ENCODE results near the gene MED12L. TPM values are rescaled to one million over a fixed set of nuclear protein-coding genes. Genes with fewer than 3 reads are reported as not detected.

The MED12L gene
- total and polyA plus RNA-seq, 4 experiments from 2014 or later: 0.35 to 0.78 TPM; not detected in 2

- ChIA-PET CTCF (ENCODE audit: partially characterized antibody) (interaction anchor here (0.8 to 8.2 kb wide), 13 partner anchors 8 to 619 kb away, joined by 3 to 59 read pairs (median 4); partner anchors contain the start of genes ERICH6, P2RY14 and SIAH2), POLR2A (ENCODE audit: partially characterized antibody) (no interaction called here)
- Mint-ChIP-seq H3K27ac (no peak overlapping the region), H3K4me3 (no peak overlapping the region), H3K36me3 (no peaks in the 10 kb centered on the region), H3K27me3 (peaks cover 11 to 12% of the 10 kb centered on the region in 2 donors), H3K4me1 (no peaks in the 10 kb centered on the region), H3K9me3 (no peaks in the 10 kb centered on the region)
- Histone ChIP-seq H3K36me3 (ENCODE audit: insufficient read depth, low read length) (no peaks in the 10 kb centered on the region), H3K27ac (ENCODE audit: low read depth, low read length) (no peak overlapping the region), H3K4me3 (ENCODE audit: low read length in 2 of 2) (no peak overlapping the region), H3K4me1 (ENCODE audit: insufficient read depth, low read length) (no peaks in the 10 kb centered on the region), H3K27me3 (ENCODE audit: insufficient read depth, low read length) (no peaks in the 10 kb centered on the region), H3K9me3 (ENCODE audit: control insufficient read depth in 1 of 2, low read length in 2 of 2) (no peaks in the 10 kb centered on the region)
- intact Hi-C loops (cut with micrococcal nuclease): loop anchor here (1.0 to 5.0 kb wide), 4 partner anchors 60 to 618 kb away; no protein-coding TSS in a partner anchor
- no peak for DNase-seq
These were observed 61.2 kb downstream of the MED12L start for GRCh38 chr3:151146731-151147091.

DNA sequence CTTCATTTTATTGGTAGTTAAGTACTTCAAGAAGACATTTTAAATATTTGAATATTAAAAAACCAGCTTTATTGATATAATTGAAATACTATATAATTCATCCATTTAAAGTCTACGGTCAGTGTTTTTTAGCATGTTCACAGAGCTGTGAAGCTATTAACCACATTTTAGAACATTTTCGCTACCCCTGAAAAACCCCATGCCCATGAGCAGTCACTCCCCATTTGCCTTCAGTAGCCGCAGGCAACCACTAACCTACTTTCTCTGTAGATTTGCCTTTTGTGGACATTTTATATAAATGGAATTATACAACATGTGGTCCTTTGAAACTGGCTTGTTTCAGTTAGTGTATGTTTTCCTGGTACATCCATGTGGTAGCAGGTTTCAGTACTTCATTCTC, 61.8 kb downstream of the MED12L start:
- no peak for DNase-seq
- H3K9me3 ChIP-seq (ENCODE audit: control insufficient read depth in 1 of 2, low read length in 2 of 2): no peaks in the 10 kb centered on the region
- CTCF ChIA-PET (ENCODE audit: partially characterized antibody): interaction anchor here (0.8 to 8.2 kb wide), 8 partner anchors 7 to 426 kb away, joined by 3 to 59 read pairs (median 4); partner anchors contain the start of gene SIAH2
- Mint-ChIP-seq H3K36me3 (no peaks in the 10 kb centered on the region), H3K4me1 (no peaks in the 10 kb centered on the region), H3K27ac (no peak overlapping the region), H3K9me3 (no peaks in the 10 kb centered on the region), H3K4me3 (no peak overlapping the region), H3K27me3 (peaks cover 11 to 12% of the 10 kb centered on the region in 2 donors)
- intact Hi-C loops (cut with micrococcal nuclease): loop anchor here (2.0 to 5.0 kb wide), 3 partner anchors 60 to 618 kb away; no protein-coding TSS in a partner anchor
- POLR2A ChIA-PET (ENCODE audit: partially characterized antibody): no interaction called here
- no peak overlapping the region for H3K4me3 ChIP-seq (ENCODE audit: low read length in 2 of 2)
- no peaks in the 10 kb centered on the region for H3K27me3 ChIP-seq (ENCODE audit: insufficient read depth, low read length)
- no peaks in the 10 kb centered on the region for H3K4me1 ChIP-seq (ENCODE audit: insufficient read depth, low read length)
- no peak overlapping the region for H3K27ac ChIP-seq (ENCODE audit: low read depth, low read length)
- H3K36me3 ChIP-seq (ENCODE audit: insufficient read depth, low read length): no peaks in the 10 kb centered on the region

GRCh38 chr3:151152455-151153079, 67.1 kb downstream of the MED12L start:
- Mint-ChIP-seq H3K4me3 (no peak overlapping the region), H3K27ac (no peak overlapping the region), H3K4me1 (peaks cover 0 to 2% (median 0%) of the 10 kb centered on the region in 4 donors), H3K36me3 (no peaks in the 10 kb centered on the region), H3K27me3 (peaks cover 6 to 10% of the 10 kb centered on the region in 2 donors), H3K9me3 (no peaks in the 10 kb centered on the region)
- H3K27ac ChIP-seq (ENCODE audit: low read depth, low read length): no peak overlapping the region
- no peaks in the 10 kb centered on the region for H3K9me3 ChIP-seq (ENCODE audit: control insufficient read depth in 1 of 2, low read length in 2 of 2)
- POLR2A ChIA-PET (ENCODE audit: partially characterized antibody): no interaction called here
- no peak for DNase-seq
- CTCF ChIA-PET (ENCODE audit: partially characterized antibody): interaction anchor here (0.8 to 5.4 kb wide), 7 partner anchors 9 to 365 kb away, joined by 3 to 59 read pairs (median 4); no protein-coding TSS in a partner anchor
- no peak overlapping the region for H3K4me3 ChIP-seq (ENCODE audit: low read length in 2 of 2)
- no peaks in the 10 kb centered on the region for H3K36me3 ChIP-seq (ENCODE audit: insufficient read depth, low read length)
- no peaks in the 10 kb centered on the region for H3K27me3 ChIP-seq (ENCODE audit: insufficient read depth, low read length)
- no peaks in the 10 kb centered on the region for H3K4me1 ChIP-seq (ENCODE audit: insufficient read depth, low read length)
- intact Hi-C loops (cut with micrococcal nuclease): no loop called here

GRCh38 chr3:151154566-151154965, 69.1 kb downstream of the MED12L start:
- Histone ChIP-seq H3K4me1 (ENCODE audit: insufficient read depth, low read length) (no peaks in the 10 kb centered on the region), H3K36me3 (ENCODE audit: insufficient read depth, low read length) (no peaks in the 10 kb centered on the region), H3K27me3 (ENCODE audit: insufficient read depth, low read length) (no peaks in the 10 kb centered on the region), H3K9me3 (ENCODE audit: control insufficient read depth in 1 of 2, low read length in 2 of 2) (no peaks in the 10 kb centered on the region), H3K4me3 (ENCODE audit: low read length in 2 of 2) (no peak overlapping the region), H3K27ac (ENCODE audit: low read depth, low read length) (no peak overlapping the region)
- no peak overlapping the region for H3K4me3 Mint-ChIP-seq
- H3K27me3 Mint-ChIP-seq: peaks cover 4 to 8% of the 10 kb centered on the region in 2 donors
- CTCF ChIA-PET (ENCODE audit: partially characterized antibody): interaction anchor here (0.8 to 5.4 kb wide), 3 partner anchors 9 to 13 kb away, joined by 3 to 59 read pairs (median 5); no protein-coding TSS in a partner anchor
- H3K36me3 Mint-ChIP-seq: no peaks in the 10 kb centered on the region
- no peak for DNase-seq
- peaks cover 0 to 2% (median 0%) of the 10 kb centered on the region in 4 donors for H3K4me1 Mint-ChIP-seq
- H3K9me3 Mint-ChIP-seq: no peaks in the 10 kb centered on the region
- POLR2A ChIA-PET (ENCODE audit: partially characterized antibody): no interaction called here
- H3K27ac Mint-ChIP-seq: no peak overlapping the region
- intact Hi-C loops (cut with micrococcal nuclease): no loop called here

GRCh38 chr3:151155409-151156128, 70.1 kb downstream of the MED12L start:
- Mint-ChIP-seq H3K27me3 (peaks cover 6 to 8% of the 10 kb centered on the region in 2 donors), H3K4me3 (no peak overlapping the region), H3K27ac (no peak overlapping the region), H3K9me3 (no peaks in the 10 kb centered on the region), H3K4me1 (peaks cover 0 to 2% (median 0%) of the 10 kb centered on the region in 4 donors), H3K36me3 (no peaks in the 10 kb centered on the region)
- ChIA-PET POLR2A (ENCODE audit: partially characterized antibody) (no interaction called here), CTCF (ENCODE audit: partially characterized antibody) (interaction anchor here (0.9 to 5.4 kb wide), 9 partner anchors 12 to 434 kb away, joined by 3 to 59 read pairs (median 5); no protein-coding TSS in a partner anchor)
- Histone ChIP-seq H3K27me3 (ENCODE audit: insufficient read depth, low read length) (no peaks in the 10 kb centered on the region), H3K4me1 (ENCODE audit: insufficient read depth, low read length) (no peaks in the 10 kb centered on the region), H3K36me3 (ENCODE audit: insufficient read depth, low read length) (no peaks in the 10 kb centered on the region), H3K9me3 (ENCODE audit: control insufficient read depth in 1 of 2, low read length in 2 of 2) (no peaks in the 10 kb centered on the region), H3K27ac (ENCODE audit: low read depth, low read length) (no peak overlapping the region), H3K4me3 (ENCODE audit: low read length in 2 of 2) (no peak overlapping the region)
- no peak for DNase-seq
- intact Hi-C loops (cut with micrococcal nuclease): loop anchor here (1.0 to 2.0 kb wide), 2 partner anchors 128 to 683 kb away; no protein-coding TSS in a partner anchor

GRCh38 chr3:151156618-151157216, 71.3 kb downstream of the MED12L start:
- peak; percentile 42 to 49 (median 45) for DNase-seq
- no peak overlapping the region for H3K4me3 Mint-ChIP-seq
- ChIA-PET POLR2A (ENCODE audit: partially characterized antibody) (interaction anchor here (0.7 to 1.1 kb wide), 3 partner anchors 44 to 128 kb away, joined by 3 to 4 read pairs (median 3); partner anchors contain the start of gene P2RY14), CTCF (ENCODE audit: partially characterized antibody) (interaction anchor here (0.9 to 5.4 kb wide), 11 partner anchors 12 to 435 kb away, joined by 3 to 59 read pairs (median 5); no protein-coding TSS in a partner anchor)
- Histone ChIP-seq H3K4me3 (ENCODE audit: low read length in 2 of 2) (no peak overlapping the region), H3K9me3 (ENCODE audit: control insufficient read depth in 1 of 2, low read length in 2 of 2) (no peaks in the 10 kb centered on the region), H3K27me3 (ENCODE audit: insufficient read depth, low read length) (no peaks in the 10 kb centered on the region), H3K4me1 (ENCODE audit: insufficient read depth, low read length) (no peaks in the 10 kb centered on the region), H3K27ac (ENCODE audit: low read depth, low read length) (no peak overlapping the region), H3K36me3 (ENCODE audit: insufficient read depth, low read length) (no peaks in the 10 kb centered on the region)
- peaks cover 8% of the 10 kb centered on the region in 2 donors for H3K27me3 Mint-ChIP-seq
- intact Hi-C loops (cut with micrococcal nuclease): loop anchor here (1.0 to 2.0 kb wide), 2 partner anchors 127 to 682 kb away; no protein-coding TSS in a partner anchor
- H3K36me3 Mint-ChIP-seq: no peaks in the 10 kb centered on the region
- H3K4me1 Mint-ChIP-seq: peaks cover 0 to 2% (median 0%) of the 10 kb centered on the region in 4 donors
- no peaks in the 10 kb centered on the region for H3K9me3 Mint-ChIP-seq
- H3K27ac Mint-ChIP-seq: no peak overlapping the region

Measured in CD4-positive, alpha-beta memory T cell (primary cell).